NCI-H526 (cell line): ENCODE data around the gene CDK16.

Experiments used
- DNase-seq, 2 experiments: peaks; one replicate each; lab custom pipeline; 2025; lab: John Stamatoyannopoulos, UW

CDK16 gene

DNA sequence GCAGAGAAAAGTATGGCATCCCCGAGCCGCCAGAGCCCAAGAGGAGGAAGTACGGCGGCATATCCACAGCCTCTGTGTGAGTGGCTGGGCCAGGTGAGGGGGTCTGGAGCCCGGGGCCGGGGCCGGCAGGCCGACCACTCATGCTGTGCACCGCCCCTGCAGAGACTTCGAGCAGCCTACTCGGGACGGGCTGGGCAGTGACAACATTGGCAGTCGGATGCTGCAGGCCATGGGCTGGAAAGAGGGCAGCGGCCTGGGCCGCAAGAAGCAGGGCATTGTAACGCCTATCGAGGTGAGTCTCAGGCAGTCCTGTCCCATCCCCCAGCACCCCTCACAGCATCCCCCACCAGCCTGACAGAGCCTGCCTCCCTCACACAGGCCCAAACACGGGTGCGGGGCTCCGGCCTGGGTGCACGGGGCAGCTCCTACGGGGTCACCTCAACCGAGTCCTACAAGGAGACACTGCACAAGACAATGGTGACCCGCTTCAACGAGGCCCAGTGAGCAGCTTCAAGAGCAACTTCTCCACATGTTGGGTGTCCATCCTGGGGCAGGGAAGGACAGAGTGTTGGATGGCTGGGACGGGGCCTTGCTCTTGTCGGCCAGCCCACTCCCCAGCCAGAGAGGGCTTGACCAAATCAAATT lies 32.3 kb upstream of the CDK16 start:
- DNase-seq, result no peak

DNA sequence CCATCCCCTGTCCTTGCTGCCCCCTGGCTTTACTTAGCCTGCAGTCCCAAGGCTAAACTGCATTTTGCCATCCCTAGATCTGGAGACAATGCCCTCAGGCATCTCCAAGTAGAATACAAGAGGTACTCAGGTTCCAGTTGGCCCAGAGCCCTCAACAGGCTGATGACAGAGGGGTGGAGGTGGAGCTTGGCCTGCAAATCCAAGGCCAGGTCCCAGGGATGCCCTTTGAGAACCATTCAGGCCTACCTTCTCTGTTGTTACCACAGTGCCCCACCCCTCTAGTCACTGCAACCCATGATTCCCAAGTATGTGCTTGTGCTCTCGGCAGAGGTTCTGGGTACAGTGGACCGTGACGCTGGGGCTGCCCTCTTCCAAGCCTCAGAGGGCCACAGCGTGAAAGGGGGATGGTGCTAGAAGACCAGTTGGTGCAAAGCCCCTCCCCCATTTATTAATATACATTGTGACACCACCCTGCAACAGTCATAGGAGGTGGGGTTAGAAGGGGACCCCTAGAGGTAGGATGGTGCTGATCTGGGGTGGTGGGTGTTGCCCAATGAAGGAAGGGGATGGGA lies 31.3 kb upstream of the CDK16 start:
- DNase-seq, result no peak

GRCh38 chrX:47189906-47190305 lies 28.6 kb upstream of the CDK16 start:
- DNase-seq, result peak in 1 of 2 experiments; percentile 21

DNA sequence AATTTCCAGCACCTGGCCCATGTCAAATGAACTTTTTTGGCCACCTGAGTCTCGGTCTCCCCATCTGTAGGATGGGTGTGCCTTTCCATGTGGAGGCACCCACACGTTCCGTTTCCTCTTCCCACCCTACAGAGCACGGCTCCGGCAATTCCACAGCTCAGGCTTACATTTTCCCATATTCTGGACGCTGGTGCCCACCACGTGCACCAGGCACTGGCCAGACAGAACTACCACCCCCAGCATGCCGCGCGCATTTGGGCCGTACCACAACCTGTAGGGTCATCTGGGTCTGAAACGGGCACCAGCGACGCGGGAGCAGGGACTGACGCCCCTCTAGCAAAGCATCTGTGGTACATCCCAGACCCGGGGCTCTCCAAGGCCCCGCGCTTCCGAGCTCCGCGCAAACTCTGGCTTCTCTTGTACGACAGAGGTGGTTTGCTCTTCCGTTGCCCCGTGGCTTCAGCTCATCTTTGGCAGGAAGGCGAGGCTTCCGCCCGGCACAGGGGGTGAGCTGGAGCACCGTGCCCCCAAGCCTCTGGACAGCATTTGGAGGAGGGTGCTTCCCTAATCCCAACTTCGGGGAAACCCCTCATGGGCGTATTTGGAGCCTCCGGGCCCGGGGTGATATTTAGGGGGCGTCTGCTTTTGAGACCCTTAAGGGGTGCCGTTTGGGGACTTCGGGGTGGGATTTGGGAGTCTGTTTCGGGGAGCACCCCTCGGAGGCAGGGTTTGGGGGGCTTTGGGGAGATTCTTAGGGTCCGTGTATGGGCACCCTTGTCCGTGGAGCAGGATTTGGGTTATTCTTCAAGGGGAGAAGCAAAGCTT lies 27.8 kb upstream of the CDK16 start:
- peak; percentile 86 to 96 for DNase-seq

DNA sequence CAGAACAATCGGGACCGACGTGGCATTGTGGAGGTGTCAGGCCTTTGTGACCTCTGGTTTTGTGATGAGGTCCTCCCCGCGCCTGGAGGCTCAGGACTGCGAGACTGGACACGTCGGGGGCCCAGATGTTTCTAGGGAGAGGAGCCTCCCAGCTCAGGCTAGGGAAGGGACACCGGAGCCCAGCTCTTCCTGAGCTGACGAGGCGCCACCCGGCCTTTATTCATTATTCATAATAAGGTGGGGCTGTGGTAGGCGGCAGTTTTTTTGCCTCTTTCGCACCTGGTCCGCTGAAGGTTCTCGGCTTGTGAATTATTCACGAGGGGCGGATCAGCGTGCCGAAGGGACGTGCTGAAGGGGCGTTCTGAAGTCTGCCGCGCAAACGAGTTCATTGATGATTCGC lies 27.1 kb upstream of the CDK16 start:
- peak; percentile 76 to 88 for DNase-seq

DNA sequence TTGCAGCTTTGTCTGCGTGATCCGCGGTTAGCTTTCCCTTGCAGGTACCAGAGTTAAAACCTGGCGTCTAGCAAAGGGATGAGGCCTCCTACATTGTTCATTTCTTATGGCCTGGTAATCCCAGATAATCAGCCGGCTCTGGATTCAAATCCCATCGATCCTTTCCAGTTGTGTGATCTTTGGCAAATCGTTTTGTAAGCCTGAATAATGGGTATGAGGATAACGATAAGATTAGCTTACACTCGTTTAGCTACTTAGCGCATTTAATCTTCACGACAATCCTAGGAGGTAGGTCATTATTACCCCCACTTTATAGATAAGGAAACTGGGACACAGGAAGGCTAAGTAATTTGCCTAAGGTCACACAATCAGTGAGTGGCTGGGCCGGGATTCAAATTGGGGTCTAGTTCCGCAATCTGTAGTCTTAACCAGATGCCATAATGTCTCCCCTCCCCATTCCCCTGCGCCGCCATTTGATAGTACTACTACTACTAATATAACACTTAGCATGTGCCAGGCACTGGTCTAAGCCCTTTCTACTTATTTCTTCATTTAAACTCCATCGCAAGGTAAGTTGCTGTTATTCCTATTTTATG lies 26.6 kb upstream of the CDK16 start:
- DNase-seq, result peak in 1 of 2 experiments; percentile 28

DNA sequence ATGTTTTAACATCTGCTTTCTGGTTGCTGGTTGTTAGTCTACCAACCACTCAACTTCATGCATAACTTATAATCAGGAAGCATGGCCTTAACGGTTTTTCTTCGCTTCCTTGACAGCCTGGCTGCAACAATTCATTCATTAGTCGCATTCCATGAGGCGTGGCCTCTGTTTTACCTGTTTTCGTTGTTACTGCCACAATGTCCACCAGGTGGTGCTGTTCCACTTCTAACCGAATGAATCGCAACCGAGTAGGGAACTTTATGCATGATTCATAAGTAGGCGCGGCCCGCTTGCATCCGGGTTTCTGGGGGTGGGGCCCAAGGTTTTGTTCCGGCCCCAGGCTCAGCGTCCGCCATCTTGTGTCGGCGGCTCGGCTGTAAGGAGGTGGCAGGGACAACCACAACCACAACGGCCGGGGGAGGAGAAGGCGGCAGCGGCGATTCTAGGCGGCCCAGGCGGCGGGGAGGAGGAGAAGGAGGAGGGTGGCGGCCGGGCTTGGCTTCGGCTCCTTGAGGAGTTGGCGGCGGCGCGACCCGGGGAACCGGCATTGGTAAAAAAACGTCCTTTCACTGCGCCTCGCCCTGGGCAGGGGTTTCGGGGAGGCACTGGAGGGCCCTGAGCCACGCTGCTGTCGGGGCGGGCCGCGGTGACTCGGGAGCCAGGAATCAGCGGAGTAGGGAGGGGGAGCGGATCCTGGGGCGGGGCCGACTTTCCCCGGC lies 24.8 kb upstream of the CDK16 start, which contains the start of gene UBA1:
Gene UBA1, plus strand, starts transcription at position 355 of the 719 bp plus-strand sequence. CDS start 4,974 bp downstream, outside the sequence.
- peak; percentile 95 to 97 for DNase-seq

DNA sequence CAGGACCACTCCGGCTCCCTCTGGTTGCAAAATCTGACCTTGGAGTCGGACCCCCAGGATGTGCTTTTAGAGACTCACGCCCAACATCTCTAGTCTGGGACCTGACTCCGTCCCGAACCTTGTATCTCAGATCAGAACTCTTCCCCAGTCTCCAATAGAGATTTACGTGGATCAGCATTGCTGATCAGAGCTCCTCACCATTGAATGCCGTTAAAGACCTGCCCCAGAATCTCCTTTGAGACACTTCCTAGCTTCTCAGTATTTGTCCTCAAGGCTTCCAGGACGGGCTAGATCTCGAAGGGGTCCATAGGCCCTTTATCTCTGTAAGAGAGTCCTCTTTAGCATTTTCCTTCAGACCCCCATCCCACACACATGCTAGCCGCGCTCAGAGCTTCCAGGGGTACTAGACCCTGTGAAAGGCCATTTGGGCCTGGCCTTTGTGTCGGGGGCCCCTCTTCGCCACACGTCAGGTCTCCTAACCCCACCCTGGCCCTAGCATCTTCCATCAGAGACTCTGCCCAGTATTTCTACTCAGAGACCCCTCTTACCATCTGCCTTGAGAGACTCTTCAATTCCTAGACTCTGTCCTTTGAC lies 24.2 kb upstream of the CDK16 start:
- DNase-seq, result no peak

- DNase-seq, result no peak
Measured at GRCh38 chrX:47196098-47196497, 22.4 kb upstream of the CDK16 start.

DNA sequence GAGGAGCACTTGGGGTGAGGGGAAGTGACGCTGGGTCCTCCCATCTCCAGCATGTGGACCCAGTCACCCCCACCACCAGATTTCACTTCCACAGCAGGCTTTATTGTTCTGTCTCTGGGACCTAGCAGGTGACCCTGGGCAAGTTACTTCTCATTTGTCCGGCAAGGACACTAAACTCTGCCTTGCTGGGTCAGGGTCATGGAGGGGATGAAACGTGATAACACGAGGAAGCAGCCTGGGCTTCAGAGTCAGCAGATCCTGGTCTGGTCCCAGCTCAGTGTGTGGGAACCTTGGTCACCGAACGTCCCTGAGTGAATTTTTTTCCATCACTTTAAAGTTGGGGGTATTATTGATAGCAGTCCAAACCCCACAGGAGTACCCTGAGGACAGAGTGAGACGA lies 21.0 kb upstream of the CDK16 start:
- DNase-seq, result no peak

GRCh38 chrX:47198026-47198686 lies 20.3 kb upstream of the CDK16 start:
- DNase-seq, result no peak

DNA sequence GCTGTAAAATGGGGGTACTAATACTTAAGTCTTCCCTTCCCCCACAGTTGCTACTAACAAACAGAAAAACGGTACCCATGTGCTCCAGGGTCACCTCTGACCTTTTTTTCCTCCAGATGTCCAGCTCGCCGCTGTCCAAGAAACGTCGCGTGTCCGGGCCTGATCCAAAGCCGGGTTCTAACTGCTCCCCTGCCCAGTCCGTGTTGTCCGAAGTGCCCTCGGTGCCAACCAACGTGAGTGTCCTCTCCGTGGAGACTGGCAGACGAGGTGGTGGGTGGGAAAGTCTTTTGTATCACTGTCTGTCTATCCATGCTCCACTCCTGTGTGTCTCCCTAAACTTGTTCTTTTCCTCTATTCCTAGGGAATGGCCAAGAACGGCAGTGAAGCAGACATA lies 19.8 kb upstream of the CDK16 start:
- no peak for DNase-seq

GRCh38 chrX:47199286-47199685 lies 19.2 kb upstream of the CDK16 start:
- no peak for DNase-seq

GRCh38 chrX:47200385-47201150 lies 17.9 kb upstream of the CDK16 start:
- DNase-seq, result no peak

GRCh38 chrX:47201345-47201944 lies 17.0 kb upstream of the CDK16 start:
- no peak for DNase-seq

GRCh38 chrX:47202316-47202715 lies 16.2 kb upstream of the CDK16 start:
- DNase-seq, result no peak

- no peak for DNase-seq
Measured at GRCh38 chrX:47202877-47203276, 15.6 kb upstream of the CDK16 start.

DNA sequence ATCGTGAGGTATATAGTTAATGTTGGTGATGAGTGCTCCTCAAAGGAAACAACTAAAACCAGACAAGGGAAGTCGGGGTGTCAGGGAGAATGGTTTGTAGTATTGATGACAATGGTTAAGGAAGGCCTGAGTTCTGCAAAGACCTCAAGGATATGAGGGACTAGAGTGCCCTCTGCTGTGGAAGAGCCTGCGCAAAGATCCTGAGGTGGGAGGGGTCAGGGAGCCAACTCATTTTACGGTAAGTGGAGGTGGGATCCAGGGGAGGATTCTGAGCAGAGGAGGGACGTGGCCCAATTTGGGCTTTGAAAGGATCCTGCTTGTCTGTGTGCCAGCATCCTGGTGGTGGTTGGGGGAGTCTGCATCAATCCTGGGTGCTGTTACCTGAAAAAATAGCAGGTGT lies 13.5 kb upstream of the CDK16 start:
- no peak for DNase-seq

GRCh38 chrX:47206316-47206715 lies 12.2 kb upstream of the CDK16 start:
- no peak for DNase-seq

GRCh38 chrX:47208108-47208507 lies 10.4 kb upstream of the CDK16 start:
- DNase-seq, result no peak
